Measurements from ENCODE around the gene CORIN.

CORIN gene

GRCh38 chr4:47830265-47831025 lies 7.4 kb downstream of the CORIN start:
- no peak for DNase-seq (ENCODE audit: low read depth, low spot score)
- CTCF ChIA-PET = interaction anchor here (1.3 to 2.7 kb wide), 4 partner anchors 9 to 162 kb away, joined by 3 to 14 read pairs (median 6); no protein-coding TSS in a partner anchor
- H3K4me3 ChIP-seq (ENCODE audit: low read depth, low read length) = no peak overlapping the region
- no peak for TF ChIP-seq CTCF (IDR thresholded peaks at IDR 0.05; ENCODE audit: insufficient read depth, low read length, missing control alignments)
- POLR2A ChIA-PET = no interaction called here

- H3K4me3 ChIP-seq (ENCODE audit: low read depth, low read length) = no peak overlapping the region
- CTCF ChIA-PET = interaction anchor here (1.4 to 2.7 kb wide), 3 partner anchors 118 to 161 kb away, joined by 3 to 14 read pairs (median 6); no protein-coding TSS in a partner anchor
- no peak for DNase-seq (ENCODE audit: low read depth, low spot score)
- TF ChIP-seq CTCF (IDR thresholded peaks at IDR 0.05; ENCODE audit: insufficient read depth, low read length, missing control alignments) = no peak
- POLR2A ChIA-PET = no interaction called here
Observed at GRCh38 chr4:47829438-47829837, 8.4 kb downstream of the CORIN start.

GRCh38 chr4:47827343-47828047 lies 10.4 kb downstream of the CORIN start:
- ChIA-PET CTCF (interaction anchor here (1.0 to 1.8 kb wide), 5 partner anchors 9 to 122 kb away, joined by 4 to 11 read pairs (median 5); no protein-coding TSS in a partner anchor), POLR2A (no interaction called here)
- H3K4me3 ChIP-seq (ENCODE audit: low read depth, low read length) = no peak overlapping the region
- no peak for DNase-seq (ENCODE audit: low read depth, low spot score)
- no peak for TF ChIP-seq CTCF (IDR thresholded peaks at IDR 0.05; ENCODE audit: insufficient read depth, low read length, missing control alignments)

GRCh38 chr4:47824840-47825239 lies 13.0 kb downstream of the CORIN start:
- POLR2A ChIA-PET = no interaction called here
- TF ChIP-seq CTCF (IDR thresholded peaks at IDR 0.05; ENCODE audit: insufficient read depth, low read length, missing control alignments) = no peak
- CTCF ChIA-PET = interaction anchor here (0.6 to 2.2 kb wide), 5 partner anchors 8 to 119 kb away, joined by 3 to 14 read pairs (median 4); no protein-coding TSS in a partner anchor
- DNase-seq (ENCODE audit: low read depth, low spot score) = no peak
- no peak overlapping the region for H3K4me3 ChIP-seq (ENCODE audit: low read depth, low read length)

- no peak for DNase-seq (ENCODE audit: low read depth, low spot score)
- CTCF ChIA-PET = interaction anchor here (1.3 kb wide), 1 partner anchor 9 kb away, joined by 4 read pairs; no protein-coding TSS in a partner anchor
- no peak for TF ChIP-seq CTCF (IDR thresholded peaks at IDR 0.05; ENCODE audit: insufficient read depth, low read length, missing control alignments)
- no peak overlapping the region for H3K4me3 ChIP-seq (ENCODE audit: low read depth, low read length)
- POLR2A ChIA-PET = no interaction called here
Observed at GRCh38 chr4:47819178-47819577, 18.7 kb downstream of the CORIN start.

- no peak for DNase-seq (ENCODE audit: low read depth, low spot score)
- no peak for TF ChIP-seq CTCF (IDR thresholded peaks at IDR 0.05; ENCODE audit: insufficient read depth, low read length, missing control alignments)
- ChIA-PET POLR2A (no interaction called here), CTCF (interaction anchor here (0.7 to 1.8 kb wide), 6 partner anchors 16 to 166 kb away, joined by 3 to 9 read pairs (median 4); no protein-coding TSS in a partner anchor)
- H3K4me3 ChIP-seq (ENCODE audit: low read depth, low read length) = no peak overlapping the region
Observed at GRCh38 chr4:47817275-47817674, 20.6 kb downstream of the CORIN start.

Data from AG04449 (cell line).